ENCODE data around the gene RNF207. TPM values are rescaled to one million over a fixed set of nuclear protein-coding genes. Genes with fewer than 3 reads are reported as not detected.

The RNF207 gene
- total and polyA plus RNA-seq, 4 donors = 11.4 to 32.2 (median 12.9) TPM

DNA sequence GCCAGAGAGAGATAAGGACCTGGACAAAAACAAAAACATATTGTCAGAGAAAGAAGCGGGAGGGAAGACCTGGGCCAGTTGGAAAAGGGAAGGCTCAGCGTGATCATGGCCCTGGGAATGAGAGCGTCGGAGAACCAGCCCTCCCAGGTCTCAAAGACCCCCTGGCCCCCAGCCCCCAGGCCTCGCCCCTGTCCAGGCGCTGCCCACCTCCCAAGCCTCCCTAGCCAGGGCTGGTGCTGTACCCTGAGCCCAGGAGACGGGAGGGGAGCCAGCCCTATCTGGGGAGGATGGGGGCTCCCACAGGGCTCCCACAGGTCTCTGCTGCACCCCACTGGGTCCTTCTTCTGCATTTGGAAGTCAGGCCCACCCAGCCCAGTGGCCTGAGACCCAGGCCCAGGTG lies 40.9 kb upstream of the RNF207 start:
- WGBS (ENCODE audit: insufficient coverage) = 56% methylated on average over 5 of the region's 7 CpGs
- H3K27ac ChIP-seq (ENCODE audit: low read depth, low read length) = no peak overlapping the region

DNA sequence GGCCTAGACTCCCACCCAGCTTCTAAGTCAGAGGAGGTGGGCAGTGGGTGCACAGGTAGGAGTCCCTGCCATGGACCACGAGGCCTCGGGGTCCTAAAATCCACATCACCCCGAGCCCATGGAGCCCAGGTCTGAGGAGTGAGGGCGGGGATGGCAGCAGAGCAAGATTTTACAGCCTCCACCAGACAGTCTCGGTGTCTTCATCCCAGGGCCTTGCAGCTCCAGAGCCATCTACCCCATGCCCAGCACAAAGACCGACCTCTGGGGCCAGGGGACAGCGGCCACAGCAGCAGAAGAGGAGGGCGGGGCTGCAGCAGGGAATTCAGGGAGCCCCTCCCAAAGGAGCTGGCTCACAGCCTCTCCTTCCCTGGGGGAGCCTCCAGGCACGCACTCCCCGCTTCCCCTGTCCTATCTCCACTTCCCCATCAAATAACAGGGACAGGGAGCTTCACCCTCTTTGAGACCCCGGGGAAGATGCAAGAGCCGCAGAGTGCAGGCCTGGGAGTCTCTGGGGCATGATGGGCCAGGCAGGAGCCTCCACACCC lies 40.4 kb upstream of the RNF207 start:
- Histone ChIP-seq H3K27me3 (ENCODE audit: control insufficient read depth, insufficient read depth, low read length) (no peaks in the 10 kb centered on the region), H3K4me3 (ENCODE audit: low read depth, low read length) (no peak overlapping the region), H3K9me3 (ENCODE audit: control insufficient read depth, insufficient read depth, low read length) (no peaks in the 10 kb centered on the region), H3K36me3 (ENCODE audit: control insufficient read depth, insufficient read depth, low read length) (peaks cover 53% of the 10 kb centered on the region), H3K4me1 (ENCODE audit: control insufficient read depth, insufficient read depth, low read length) (peaks cover 52% of the 10 kb centered on the region), H3K27ac (ENCODE audit: low read depth, low read length) (no peak overlapping the region)
- WGBS (ENCODE audit: insufficient coverage) = 50% methylated on average over 7 of the region's 12 CpGs
- no peak for DNase-seq (ENCODE audit: low read depth in 4 of 6, low spot score in 6 of 6)

More for the DNA sequence above, 40.9 kb upstream of the RNF207 start:
- no peaks in the 10 kb centered on the region for H3K9me3 ChIP-seq (ENCODE audit: control insufficient read depth, insufficient read depth, low read length)
- no peaks in the 10 kb centered on the region for H3K27me3 ChIP-seq (ENCODE audit: control insufficient read depth, insufficient read depth, low read length)
- peaks cover 51% of the 10 kb centered on the region for H3K4me1 ChIP-seq (ENCODE audit: control insufficient read depth, insufficient read depth, low read length)
- DNase-seq (ENCODE audit: low read depth in 4 of 6, low spot score in 6 of 6) = no peak
- H3K4me3 ChIP-seq (ENCODE audit: low read depth, low read length) = no peak overlapping the region
- peaks cover 49% of the 10 kb centered on the region for H3K36me3 ChIP-seq (ENCODE audit: control insufficient read depth, insufficient read depth, low read length)

DNA sequence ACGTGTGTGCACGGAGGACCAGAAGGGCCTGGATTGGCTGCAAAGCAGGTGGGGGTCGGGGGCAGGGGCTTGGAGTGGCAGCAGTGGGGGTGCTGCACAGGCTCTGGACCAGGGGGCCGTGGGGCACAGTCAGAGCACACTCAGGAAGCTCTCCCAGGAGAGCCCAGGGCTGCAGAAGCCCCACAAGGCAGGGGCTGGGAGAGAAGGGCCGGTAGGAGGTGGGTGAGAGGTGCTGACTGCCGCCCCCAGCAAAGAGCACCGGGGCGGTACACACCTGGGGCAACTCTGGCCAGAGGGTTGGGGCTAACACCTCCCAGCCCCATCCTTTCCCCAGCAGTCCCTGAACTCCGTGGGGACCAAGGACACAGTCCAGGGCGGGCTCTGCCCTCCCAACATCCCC lies 39.7 kb upstream of the RNF207 start:
- H3K4me3 ChIP-seq (ENCODE audit: low read depth, low read length) = no peak overlapping the region
- H3K36me3 ChIP-seq (ENCODE audit: control insufficient read depth, insufficient read depth, low read length) = peaks cover 55% of the 10 kb centered on the region
- no peaks in the 10 kb centered on the region for H3K27me3 ChIP-seq (ENCODE audit: control insufficient read depth, insufficient read depth, low read length)
- H3K9me3 ChIP-seq (ENCODE audit: control insufficient read depth, insufficient read depth, low read length) = no peaks in the 10 kb centered on the region
- H3K4me1 ChIP-seq (ENCODE audit: control insufficient read depth, insufficient read depth, low read length) = peaks cover 52% of the 10 kb centered on the region
- WGBS (ENCODE audit: insufficient coverage) = 63% methylated on average over 8 of the region's 10 CpGs
- no peak overlapping the region for H3K27ac ChIP-seq (ENCODE audit: low read depth, low read length)
- DNase-seq (ENCODE audit: low read depth in 4 of 6, low spot score in 6 of 6) = no peak

DNA sequence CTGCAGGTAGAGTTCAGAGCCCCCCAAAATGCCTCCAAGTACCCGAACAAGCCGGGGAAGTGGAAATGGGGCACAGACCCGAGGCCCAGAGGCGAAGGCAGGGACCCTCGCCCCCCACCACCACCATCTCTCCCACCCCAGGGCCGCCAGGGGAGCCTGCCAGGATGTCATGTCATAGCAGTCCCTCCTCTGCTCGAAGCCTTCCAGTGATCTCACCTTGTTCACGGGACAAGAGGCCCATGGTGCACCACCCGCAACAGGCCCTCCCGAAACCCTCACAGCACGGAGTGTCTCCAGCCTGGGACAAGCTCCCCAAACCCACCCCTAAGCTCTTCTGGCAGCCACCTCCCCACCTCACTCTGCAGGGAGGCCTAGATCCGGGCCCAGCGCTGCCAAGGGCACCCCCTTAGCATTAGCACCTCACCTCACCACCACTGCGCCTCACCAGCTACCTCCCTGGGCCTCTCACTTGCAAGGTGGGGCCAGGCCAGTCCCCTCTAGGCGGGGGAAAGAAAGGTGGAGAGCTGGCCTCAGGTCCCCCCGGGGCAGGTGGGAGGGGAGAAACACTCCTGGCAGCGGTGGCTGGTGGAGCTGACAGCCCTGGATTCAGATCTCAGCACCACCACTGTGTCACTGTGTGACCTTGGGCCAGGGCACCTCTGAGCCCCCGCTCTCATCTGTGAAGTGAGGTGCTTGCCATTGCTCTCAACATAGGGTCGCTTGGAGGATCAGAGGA lies 39.1 kb upstream of the RNF207 start:
- H3K27me3 ChIP-seq (ENCODE audit: control insufficient read depth, insufficient read depth, low read length) = no peaks in the 10 kb centered on the region
- no peak overlapping the region for H3K27ac ChIP-seq (ENCODE audit: low read depth, low read length)
- 81% methylated on average over 16 of the region's 19 CpGs for WGBS (ENCODE audit: insufficient coverage)
- peaks cover 55% of the 10 kb centered on the region for H3K36me3 ChIP-seq (ENCODE audit: control insufficient read depth, insufficient read depth, low read length)
- no peak overlapping the region for H3K4me3 ChIP-seq (ENCODE audit: low read depth, low read length)
- H3K9me3 ChIP-seq (ENCODE audit: control insufficient read depth, insufficient read depth, low read length) = no peaks in the 10 kb centered on the region
- H3K4me1 ChIP-seq (ENCODE audit: control insufficient read depth, insufficient read depth, low read length) = peaks cover 47% of the 10 kb centered on the region
- no peak for DNase-seq (ENCODE audit: low read depth in 4 of 6, low spot score in 6 of 6)

DNA sequence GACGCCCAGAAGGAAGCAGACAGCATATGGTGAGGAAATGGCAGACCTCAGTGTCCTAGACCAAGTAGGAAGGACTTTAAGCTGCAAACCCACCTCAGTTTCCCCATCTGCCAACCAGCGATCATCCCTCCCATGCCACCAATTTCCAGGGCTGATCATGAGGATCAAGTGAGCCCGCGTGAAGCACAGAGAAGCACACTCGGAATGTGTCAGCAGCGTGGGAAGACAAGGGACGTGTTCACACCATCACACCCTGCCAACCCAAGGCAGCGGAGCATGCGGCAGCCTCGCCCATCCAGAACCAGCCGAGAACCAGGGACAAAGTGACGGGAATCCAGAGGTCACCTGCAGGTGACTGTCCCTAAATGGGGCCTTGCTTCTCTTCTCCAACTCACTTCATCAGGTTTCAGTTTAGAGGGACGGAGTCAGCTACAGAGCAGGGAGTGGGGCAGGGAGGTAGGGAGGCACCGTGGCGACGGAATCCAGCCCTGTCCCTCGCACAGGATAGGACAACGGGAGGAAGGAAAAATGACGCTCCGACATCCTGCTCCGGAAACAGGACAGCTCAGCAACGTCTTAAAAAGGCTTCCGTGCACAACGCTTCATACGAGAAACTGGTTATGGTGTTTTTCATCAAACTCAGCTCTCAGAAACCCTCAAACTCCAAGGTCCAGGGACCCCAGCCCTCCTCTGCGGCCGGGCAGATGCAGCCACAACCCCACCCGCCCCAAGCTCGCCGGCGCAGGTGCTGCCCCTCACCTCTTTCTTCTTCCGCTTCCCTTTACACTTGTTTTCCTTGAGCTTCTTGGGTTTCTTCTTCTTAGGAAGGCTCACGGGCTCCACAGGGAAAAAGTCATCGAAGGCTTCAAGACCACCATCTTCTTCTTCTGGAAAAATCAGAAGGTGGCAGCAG lies 38.3 kb upstream of the RNF207 start:
- WGBS (ENCODE audit: insufficient coverage) = 78% methylated on average over 31 of the region's 34 CpGs
- Histone ChIP-seq H3K4me1 (ENCODE audit: control insufficient read depth, insufficient read depth, low read length) (peaks cover 40% of the 10 kb centered on the region), H3K4me3 (ENCODE audit: low read depth, low read length) (no peak overlapping the region), H3K9me3 (ENCODE audit: control insufficient read depth, insufficient read depth, low read length) (no peaks in the 10 kb centered on the region), H3K36me3 (ENCODE audit: control insufficient read depth, insufficient read depth, low read length) (peaks cover 52% of the 10 kb centered on the region), H3K27me3 (ENCODE audit: control insufficient read depth, insufficient read depth, low read length) (no peaks in the 10 kb centered on the region), H3K27ac (ENCODE audit: low read depth, low read length) (no peak overlapping the region)
- DNase-seq (ENCODE audit: low read depth in 4 of 6, low spot score in 6 of 6) = no peak

DNA sequence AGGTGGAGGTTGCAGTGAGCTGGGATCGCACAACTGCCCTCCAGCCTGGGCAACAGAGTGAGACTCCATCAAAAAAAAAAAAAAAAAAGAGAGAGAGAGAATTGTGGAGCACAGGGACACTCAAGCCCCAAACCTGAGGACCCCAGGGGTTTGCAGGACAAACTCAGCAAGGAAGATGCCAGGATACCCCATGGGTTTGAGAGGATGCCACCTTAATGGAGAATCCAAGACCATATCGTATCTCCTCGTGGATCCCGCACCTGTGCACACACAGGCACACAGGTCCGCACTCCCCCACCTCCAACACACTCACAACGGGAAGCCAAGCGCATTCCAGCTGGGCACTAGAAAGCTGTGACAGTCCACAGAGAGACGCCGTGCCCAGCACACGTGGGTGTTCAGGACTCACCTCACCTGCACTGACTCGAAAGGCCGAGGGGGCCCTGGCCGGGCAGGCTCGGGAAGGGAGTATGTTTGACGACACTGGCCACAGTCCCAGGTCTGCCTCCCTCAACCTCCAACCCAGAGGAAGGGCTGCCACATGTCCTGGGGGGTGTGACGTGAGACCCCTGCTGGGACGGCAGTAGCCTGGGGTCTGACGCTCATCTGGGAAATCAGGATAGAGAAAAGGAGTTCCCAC lies 36.9 kb upstream of the RNF207 start:
- peaks cover 26% of the 10 kb centered on the region for H3K4me1 ChIP-seq (ENCODE audit: control insufficient read depth, insufficient read depth, low read length)
- WGBS (ENCODE audit: insufficient coverage) = 91% methylated on average over 15 of the region's 18 CpGs
- peaks cover 45% of the 10 kb centered on the region for H3K36me3 ChIP-seq (ENCODE audit: control insufficient read depth, insufficient read depth, low read length)
- H3K27ac ChIP-seq (ENCODE audit: low read depth, low read length) = no peak overlapping the region
- no peak overlapping the region for H3K4me3 ChIP-seq (ENCODE audit: low read depth, low read length)
- no peaks in the 10 kb centered on the region for H3K27me3 ChIP-seq (ENCODE audit: control insufficient read depth, insufficient read depth, low read length)
- no peak for DNase-seq (ENCODE audit: low read depth in 4 of 6, low spot score in 6 of 6)
- no peaks in the 10 kb centered on the region for H3K9me3 ChIP-seq (ENCODE audit: control insufficient read depth, insufficient read depth, low read length)

DNA sequence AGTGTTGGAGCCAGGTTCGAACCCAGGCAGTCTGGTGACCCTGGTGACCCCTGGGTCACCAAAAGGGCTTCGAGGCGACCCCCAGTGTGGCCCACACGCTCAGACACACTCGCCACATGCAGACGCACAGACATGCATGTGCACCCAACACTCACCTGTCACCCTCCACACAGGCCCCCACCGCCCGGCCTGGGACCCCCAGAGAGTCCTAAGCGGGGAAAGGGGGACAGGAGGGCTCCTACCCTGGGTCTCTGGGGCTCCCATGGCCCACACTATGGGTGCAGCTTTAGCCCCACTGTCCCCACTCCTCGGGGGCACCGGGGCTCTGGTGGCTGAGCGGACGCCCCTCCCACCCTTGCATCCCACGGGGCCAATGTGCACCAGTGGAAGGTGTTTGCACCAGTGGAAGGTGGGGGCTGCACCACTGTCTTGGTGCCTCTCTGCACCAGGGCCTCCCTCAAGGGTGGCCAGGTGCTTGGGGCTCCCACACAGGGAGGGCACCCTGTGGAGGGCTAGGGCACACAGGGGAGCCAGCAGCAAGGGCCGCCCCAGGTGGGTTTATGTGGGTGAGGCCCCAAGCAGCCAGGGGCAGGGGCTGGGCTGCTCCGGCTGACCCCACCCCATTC lies 35.7 kb upstream of the RNF207 start:
- Histone ChIP-seq H3K27me3 (ENCODE audit: control insufficient read depth, insufficient read depth, low read length) (no peaks in the 10 kb centered on the region), H3K9me3 (ENCODE audit: control insufficient read depth, insufficient read depth, low read length) (no peaks in the 10 kb centered on the region), H3K36me3 (ENCODE audit: control insufficient read depth, insufficient read depth, low read length) (peaks cover 51% of the 10 kb centered on the region), H3K4me3 (ENCODE audit: low read depth, low read length) (no peak overlapping the region), H3K4me1 (ENCODE audit: control insufficient read depth, insufficient read depth, low read length) (peaks cover 15% of the 10 kb centered on the region), H3K27ac (ENCODE audit: low read depth, low read length) (no peak overlapping the region)
- no peak for DNase-seq (ENCODE audit: low read depth in 4 of 6, low spot score in 6 of 6)
- WGBS (ENCODE audit: insufficient coverage) = 66% methylated on average over 10 of the region's 16 CpGs

DNA sequence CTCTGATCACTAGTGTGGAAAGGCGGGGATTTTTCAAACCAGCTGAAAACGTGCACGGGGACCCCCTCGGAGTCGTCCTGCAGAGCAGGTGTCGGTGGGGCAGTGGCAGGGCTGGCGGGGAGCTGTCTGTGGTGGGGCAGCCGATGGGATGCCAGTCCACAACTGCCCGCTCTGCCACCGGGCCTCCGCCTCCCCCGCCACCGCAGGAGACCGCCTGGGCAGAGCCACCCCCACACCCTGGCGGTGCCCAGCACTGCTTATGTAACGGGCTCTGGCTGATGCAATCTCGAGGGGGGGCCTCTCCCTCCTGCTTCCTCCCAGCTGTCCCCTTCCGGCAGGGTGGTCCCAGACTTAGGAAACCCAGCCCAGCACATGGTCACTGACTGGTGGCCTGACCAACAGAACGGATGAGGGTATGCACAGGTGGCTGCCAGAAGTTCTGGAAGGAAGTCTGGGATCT lies 35.1 kb upstream of the RNF207 start:
- no peak overlapping the region for H3K4me3 ChIP-seq (ENCODE audit: low read depth, low read length)
- H3K9me3 ChIP-seq (ENCODE audit: control insufficient read depth, insufficient read depth, low read length) = no peaks in the 10 kb centered on the region
- H3K4me1 ChIP-seq (ENCODE audit: control insufficient read depth, insufficient read depth, low read length) = peaks cover 10% of the 10 kb centered on the region
- H3K27me3 ChIP-seq (ENCODE audit: control insufficient read depth, insufficient read depth, low read length) = no peaks in the 10 kb centered on the region
- 67% methylated on average over 13 of the region's 19 CpGs for WGBS (ENCODE audit: insufficient coverage)
- no peak overlapping the region for H3K27ac ChIP-seq (ENCODE audit: low read depth, low read length)
- peaks cover 46% of the 10 kb centered on the region for H3K36me3 ChIP-seq (ENCODE audit: control insufficient read depth, insufficient read depth, low read length)
- DNase-seq (ENCODE audit: low read depth in 4 of 6, low spot score in 6 of 6) = no peak

DNA sequence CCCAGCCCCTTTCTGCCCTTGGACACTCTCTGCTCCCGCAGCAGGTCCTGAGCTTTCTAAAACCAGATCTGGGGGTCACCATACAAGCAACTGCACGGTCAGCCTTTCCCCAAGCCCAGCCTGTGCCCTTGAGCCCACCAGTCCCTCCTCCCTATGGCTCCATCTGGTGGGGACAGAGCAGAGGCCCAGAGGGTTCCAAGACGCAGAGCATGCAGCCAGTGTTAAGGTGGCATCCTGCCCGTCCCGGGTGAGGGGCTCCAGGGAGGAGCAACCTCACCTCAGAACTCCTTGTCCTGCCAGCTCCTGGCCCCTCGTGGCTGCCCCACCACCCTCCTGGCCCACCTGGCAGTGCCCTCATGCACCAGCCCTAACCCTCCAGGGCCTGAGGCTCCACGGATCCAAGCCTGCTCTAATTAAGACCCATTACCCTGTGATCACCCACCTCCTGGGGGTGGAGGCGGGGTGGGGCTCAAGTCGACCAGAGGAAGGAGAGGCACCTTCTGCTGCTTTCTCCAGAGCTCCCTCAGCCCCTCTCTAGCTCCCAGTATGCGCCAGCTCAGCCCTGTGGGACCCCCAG lies 34.3 kb upstream of the RNF207 start:
- 39% methylated on average over 7 of the region's 10 CpGs for WGBS (ENCODE audit: insufficient coverage)
- H3K4me1 ChIP-seq (ENCODE audit: control insufficient read depth, insufficient read depth, low read length) = peaks cover 9% of the 10 kb centered on the region
- H3K27me3 ChIP-seq (ENCODE audit: control insufficient read depth, insufficient read depth, low read length) = no peaks in the 10 kb centered on the region
- DNase-seq (ENCODE audit: low read depth in 4 of 6, low spot score in 6 of 6) = no peak
- H3K36me3 ChIP-seq (ENCODE audit: control insufficient read depth, insufficient read depth, low read length) = peaks cover 40% of the 10 kb centered on the region
- no peak overlapping the region for H3K27ac ChIP-seq (ENCODE audit: low read depth, low read length)
- no peaks in the 10 kb centered on the region for H3K9me3 ChIP-seq (ENCODE audit: control insufficient read depth, insufficient read depth, low read length)
- H3K4me3 ChIP-seq (ENCODE audit: low read depth, low read length) = no peak overlapping the region
